ENCODE measurements around the gene DNAH9. TPM values are rescaled to one million over a fixed set of nuclear protein-coding genes. Genes with fewer than 3 reads are reported as not detected.

Gene DNAH9
- polyA plus RNA-seq, 1 donor from 2014 or later = 2.0 TPM

DNA sequence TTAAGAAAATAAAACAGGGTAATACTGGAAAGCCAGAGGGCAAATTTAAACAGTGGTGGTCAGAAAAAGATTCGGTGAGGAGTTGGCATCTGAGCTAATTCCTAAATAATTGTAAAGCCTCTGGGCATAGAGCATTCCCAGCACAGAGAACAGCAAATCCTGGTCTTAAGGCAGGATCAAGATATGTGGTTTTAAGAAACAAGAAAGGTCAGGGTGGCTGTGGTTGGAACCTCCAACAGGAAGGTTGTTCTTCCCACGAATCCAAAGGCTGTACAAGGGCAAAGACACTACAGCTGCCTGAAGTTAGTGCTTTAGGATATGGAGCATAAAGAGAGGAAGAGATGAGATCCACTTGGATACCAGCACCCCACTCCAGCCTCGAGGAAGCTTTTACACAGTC, 284.4 kb downstream of the DNAH9 start:
- H3K27ac ChIP-seq (ENCODE audit: low read length) = no peak overlapping the region
- no peak for TF ChIP-seq POLR2AphosphoS5 (IDR thresholded peaks at IDR 0.05)
- TF ChIP-seq, protein P1, sequence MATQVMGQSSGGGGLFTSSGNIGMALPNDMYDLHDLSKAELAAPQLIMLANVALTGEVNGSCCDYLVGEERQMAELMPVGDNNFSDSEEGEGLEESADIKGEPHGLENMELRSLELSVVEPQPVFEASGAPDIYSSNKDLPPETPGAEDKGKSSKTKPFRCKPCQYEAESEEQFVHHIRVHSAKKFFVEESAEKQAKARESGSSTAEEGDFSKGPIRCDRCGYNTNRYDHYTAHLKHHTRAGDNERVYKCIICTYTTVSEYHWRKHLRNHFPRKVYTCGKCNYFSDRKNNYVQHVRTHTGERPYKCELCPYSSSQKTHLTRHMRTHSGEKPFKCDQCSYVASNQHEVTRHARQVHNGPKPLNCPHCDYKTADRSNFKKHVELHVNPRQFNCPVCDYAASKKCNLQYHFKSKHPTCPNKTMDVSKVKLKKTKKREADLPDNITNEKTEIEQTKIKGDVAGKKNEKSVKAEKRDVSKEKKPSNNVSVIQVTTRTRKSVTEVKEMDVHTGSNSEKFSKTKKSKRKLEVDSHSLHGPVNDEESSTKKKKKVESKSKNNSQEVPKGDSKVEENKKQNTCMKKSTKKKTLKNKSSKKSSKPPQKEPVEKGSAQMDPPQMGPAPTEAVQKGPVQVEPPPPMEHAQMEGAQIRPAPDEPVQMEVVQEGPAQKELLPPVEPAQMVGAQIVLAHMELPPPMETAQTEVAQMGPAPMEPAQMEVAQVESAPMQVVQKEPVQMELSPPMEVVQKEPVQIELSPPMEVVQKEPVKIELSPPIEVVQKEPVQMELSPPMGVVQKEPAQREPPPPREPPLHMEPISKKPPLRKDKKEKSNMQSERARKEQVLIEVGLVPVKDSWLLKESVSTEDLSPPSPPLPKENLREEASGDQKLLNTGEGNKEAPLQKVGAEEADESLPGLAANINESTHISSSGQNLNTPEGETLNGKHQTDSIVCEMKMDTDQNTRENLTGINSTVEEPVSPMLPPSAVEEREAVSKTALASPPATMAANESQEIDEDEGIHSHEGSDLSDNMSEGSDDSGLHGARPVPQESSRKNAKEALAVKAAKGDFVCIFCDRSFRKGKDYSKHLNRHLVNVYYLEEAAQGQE (IDR thresholded peaks at IDR 0.05; ENCODE audit: borderline replicate concordance) = no peak
- TF ChIP-seq RAD21 (conservative IDR thresholded peaks at IDR 0.05) = no peak
- TF ChIP-seq, protein P2, sequence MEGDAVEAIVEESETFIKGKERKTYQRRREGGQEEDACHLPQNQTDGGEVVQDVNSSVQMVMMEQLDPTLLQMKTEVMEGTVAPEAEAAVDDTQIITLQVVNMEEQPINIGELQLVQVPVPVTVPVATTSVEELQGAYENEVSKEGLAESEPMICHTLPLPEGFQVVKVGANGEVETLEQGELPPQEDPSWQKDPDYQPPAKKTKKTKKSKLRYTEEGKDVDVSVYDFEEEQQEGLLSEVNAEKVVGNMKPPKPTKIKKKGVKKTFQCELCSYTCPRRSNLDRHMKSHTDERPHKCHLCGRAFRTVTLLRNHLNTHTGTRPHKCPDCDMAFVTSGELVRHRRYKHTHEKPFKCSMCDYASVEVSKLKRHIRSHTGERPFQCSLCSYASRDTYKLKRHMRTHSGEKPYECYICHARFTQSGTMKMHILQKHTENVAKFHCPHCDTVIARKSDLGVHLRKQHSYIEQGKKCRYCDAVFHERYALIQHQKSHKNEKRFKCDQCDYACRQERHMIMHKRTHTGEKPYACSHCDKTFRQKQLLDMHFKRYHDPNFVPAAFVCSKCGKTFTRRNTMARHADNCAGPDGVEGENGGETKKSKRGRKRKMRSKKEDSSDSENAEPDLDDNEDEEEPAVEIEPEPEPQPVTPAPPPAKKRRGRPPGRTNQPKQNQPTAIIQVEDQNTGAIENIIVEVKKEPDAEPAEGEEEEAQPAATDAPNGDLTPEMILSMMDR (IDR thresholded peaks at IDR 0.05; ENCODE audit: poor library complexity, severe bottlenecking) = no peak
- TF ChIP-seq EZH2 (IDR thresholded peaks at IDR 0.05; ENCODE audit: borderline replicate concordance, insufficient read depth, low read length, poor library complexity, severe bottlenecking) = no peak
- no peak for TF ChIP-seq TAF1 (IDR thresholded peaks at IDR 0.05; ENCODE audit: low read depth)
- H3K27me3 ChIP-seq (ENCODE audit: insufficient read depth, low read depth, low read length) = no peaks in the 10 kb centered on the region
- no peak overlapping the region for H3K4me2 ChIP-seq (ENCODE audit: low read length)
- H3K9me3 ChIP-seq (ENCODE audit: low read length) = no peaks in the 10 kb centered on the region
- no peaks in the 10 kb centered on the region for H3F3A ChIP-seq (ENCODE audit: insufficient read depth, low read length, poor library complexity, severe bottlenecking)
- no peak overlapping the region for H3K4me3 ChIP-seq (ENCODE audit: low read length)
- no peaks in the 10 kb centered on the region for H3K79me2 ChIP-seq (replicated peaks; ENCODE audit: insufficient read depth, low read length)
- no peak overlapping the region for H3K9ac ChIP-seq (ENCODE audit: low read length)
- no peak overlapping the region for H2AFZ ChIP-seq (ENCODE audit: low read depth, low read length)
- H4K20me1 ChIP-seq (ENCODE audit: insufficient read depth) = no peaks in the 10 kb centered on the region
- no peaks in the 10 kb centered on the region for H3K9me2 ChIP-seq (ENCODE audit: insufficient read depth, low read length)
- no peaks in the 10 kb centered on the region for H3K36me3 ChIP-seq (ENCODE audit: insufficient read depth, low read length)

DNA sequence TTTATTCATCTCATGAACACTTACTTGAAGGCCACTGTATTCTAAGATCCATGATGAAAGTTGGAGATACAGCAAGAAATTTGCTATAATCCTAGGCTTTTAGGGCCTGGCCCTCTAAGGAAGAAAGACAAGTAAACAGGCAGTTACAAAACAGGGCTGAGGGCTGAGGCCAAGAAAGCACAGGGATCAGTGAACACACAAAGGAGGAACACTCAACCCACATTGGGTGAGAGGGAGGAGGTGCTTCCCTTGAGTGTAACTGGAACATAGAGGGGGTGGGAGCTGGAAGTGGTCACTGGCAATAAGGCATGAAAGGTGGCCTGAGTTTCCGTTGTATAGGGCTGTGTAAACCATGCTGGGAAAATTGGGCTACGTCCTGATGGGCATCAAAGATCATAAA, 286.8 kb downstream of the DNAH9 start:
- no peaks in the 10 kb centered on the region for H3K79me2 ChIP-seq (replicated peaks; ENCODE audit: insufficient read depth, low read length)
- H4K20me1 ChIP-seq (ENCODE audit: insufficient read depth) = no peaks in the 10 kb centered on the region
- no peak overlapping the region for H3K4me3 ChIP-seq (ENCODE audit: low read length)
- H3K27ac ChIP-seq (ENCODE audit: low read length) = no peak overlapping the region
- H3F3A ChIP-seq (ENCODE audit: insufficient read depth, low read length, poor library complexity, severe bottlenecking) = no peaks in the 10 kb centered on the region
- no peak overlapping the region for H3K4me2 ChIP-seq (ENCODE audit: low read length)
- TF ChIP-seq, protein P1 (IDR thresholded peaks at IDR 0.05; ENCODE audit: borderline replicate concordance) = no peak
- TF ChIP-seq RAD21 (conservative IDR thresholded peaks at IDR 0.05) (no peak), SMC3 (conservative IDR thresholded peaks at IDR 0.05; ENCODE audit: poor library complexity) (no peak), TAF1 (IDR thresholded peaks at IDR 0.05; ENCODE audit: low read depth) (no peak), EZH2 (IDR thresholded peaks at IDR 0.05; ENCODE audit: borderline replicate concordance, insufficient read depth, low read length, poor library complexity, severe bottlenecking) (no peak)
- TF ChIP-seq, protein P2 (IDR thresholded peaks at IDR 0.05; ENCODE audit: poor library complexity, severe bottlenecking) = no peak
- no peaks in the 10 kb centered on the region for H3K36me3 ChIP-seq (ENCODE audit: insufficient read depth, low read length)
- no peaks in the 10 kb centered on the region for H3K9me3 ChIP-seq (ENCODE audit: low read length)
- H3K27me3 ChIP-seq (ENCODE audit: insufficient read depth, low read depth, low read length) = no peaks in the 10 kb centered on the region
- H3K9ac ChIP-seq (ENCODE audit: low read length) = no peak overlapping the region
- H2AFZ ChIP-seq (ENCODE audit: low read depth, low read length) = no peak overlapping the region
- no peaks in the 10 kb centered on the region for H3K9me2 ChIP-seq (ENCODE audit: insufficient read depth, low read length)

All from neural cell (in vitro differentiated cells).